Inflammatory macrophage (primary cell): ENCODE measurements around the gene HPSE2.

Experiments used
- DNase-seq, 2 donors: peaks; one replicate each; pipeline ENCODE4 v3.0.0-alpha.2; 2020 to 2022

The HPSE2 gene

DNA sequence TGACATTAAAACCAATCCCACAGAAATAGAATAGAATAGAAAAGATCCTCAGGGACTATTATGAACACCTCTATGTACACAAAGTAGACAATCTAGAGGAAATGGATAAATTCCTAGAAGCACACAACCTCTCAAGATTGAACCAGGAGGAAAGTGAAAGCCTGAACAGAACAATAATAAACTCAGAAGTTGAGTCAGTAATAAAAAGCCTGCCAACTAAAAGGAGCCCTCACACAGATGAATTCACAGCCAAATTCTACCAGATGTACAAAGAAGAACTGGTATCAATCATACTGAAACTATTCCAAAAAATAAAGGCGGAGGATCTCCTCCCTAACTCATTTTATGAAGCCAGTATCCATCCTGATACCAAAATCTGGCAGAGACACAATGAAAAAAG, 568.6 kb downstream of the HPSE2 start:
- DNase-seq = no peak

DNA sequence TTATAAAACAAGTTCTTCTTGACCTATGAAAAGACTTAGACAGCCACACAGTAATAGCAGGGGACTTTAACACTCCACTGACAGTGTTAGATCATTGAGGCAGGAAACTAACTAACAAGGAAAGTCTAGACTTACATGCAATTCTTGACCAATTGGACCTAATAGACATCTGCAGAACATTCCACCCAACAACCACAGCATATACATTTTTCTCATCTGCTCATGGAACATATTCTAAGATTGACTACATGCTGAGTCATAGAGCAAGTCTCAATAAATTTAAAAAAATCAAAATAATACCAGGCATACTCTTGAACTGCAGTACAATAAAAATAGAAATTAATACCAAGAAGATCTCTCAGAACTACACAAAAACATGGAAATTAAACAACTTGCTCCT, 569.4 kb downstream of the HPSE2 start:
- DNase-seq = no peak

DNA sequence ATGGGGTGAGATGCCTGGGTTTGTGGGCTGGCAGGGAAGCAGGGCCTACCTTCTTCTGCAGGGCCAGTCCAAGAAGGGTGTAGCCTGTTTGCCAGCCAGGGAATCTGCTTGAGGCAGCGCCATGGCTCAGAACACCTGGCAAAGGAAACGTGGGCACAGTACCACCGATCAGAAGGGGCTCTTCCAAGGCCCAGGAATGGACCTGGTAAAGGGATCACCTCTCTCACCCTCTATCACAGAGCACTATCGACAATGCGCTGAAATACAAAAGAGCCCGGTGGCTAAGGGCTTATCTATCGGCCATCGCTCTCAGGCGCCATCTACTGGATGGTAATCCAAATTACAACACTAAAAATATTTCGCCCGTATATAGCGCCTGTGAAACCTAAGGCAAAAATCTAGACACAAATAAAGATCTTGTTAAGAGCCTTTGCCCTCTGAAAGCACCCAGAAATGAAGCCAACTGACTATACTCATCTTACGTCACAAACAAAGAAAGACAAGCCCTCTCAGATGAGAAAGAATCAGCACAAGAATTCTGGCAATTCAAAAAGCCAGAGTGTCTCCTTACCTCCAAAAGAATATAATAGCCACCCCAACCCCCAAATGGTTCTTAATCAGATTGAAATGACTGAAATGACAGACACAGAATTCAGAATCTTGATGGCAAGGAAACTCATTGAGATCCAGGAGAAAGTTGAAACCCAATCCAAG, 571.2 kb downstream of the HPSE2 start:
- peak; percentile 56 to 74 for DNase-seq

DNA sequence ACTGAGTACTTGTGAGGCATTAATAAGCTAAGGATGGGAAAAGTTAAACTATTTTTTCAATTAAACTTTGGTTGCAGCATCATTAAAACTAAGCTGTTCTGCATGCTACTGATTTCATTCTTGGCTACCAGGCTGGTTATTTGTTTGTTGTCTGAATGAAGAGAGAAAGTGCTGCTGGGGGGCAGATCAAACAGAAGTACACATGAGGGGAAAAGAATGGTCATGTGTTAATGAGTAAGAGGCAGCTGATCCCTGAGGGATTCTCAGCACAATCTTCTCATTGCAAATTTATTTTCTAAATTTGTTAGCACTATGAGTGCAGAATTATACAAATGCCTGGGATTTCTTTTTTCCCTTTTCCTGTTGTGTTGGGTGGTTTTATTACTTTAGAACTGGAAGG, 575.7 kb downstream of the HPSE2 start:
- DNase-seq = no peak

DNA sequence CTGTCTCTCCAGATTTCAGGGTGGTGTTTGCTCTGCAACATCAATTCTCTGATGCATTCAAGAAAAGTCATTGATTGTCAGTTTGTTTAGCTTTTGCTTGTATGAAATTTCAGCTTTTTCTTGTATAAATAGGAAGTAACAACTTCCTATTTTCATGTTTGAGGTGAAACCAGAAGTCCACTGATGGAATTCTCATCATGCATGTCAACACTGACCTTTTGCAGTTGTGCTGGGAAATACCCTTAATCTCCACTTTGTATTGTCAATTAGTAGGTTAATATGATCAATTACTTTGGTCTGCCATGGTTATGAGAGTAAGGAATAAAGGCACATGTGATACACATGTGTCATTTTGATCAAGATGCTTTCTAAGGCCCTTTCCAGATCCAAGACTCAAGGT, 580.2 kb downstream of the HPSE2 start:
- DNase-seq = peak; percentile 5 to 34

DNA sequence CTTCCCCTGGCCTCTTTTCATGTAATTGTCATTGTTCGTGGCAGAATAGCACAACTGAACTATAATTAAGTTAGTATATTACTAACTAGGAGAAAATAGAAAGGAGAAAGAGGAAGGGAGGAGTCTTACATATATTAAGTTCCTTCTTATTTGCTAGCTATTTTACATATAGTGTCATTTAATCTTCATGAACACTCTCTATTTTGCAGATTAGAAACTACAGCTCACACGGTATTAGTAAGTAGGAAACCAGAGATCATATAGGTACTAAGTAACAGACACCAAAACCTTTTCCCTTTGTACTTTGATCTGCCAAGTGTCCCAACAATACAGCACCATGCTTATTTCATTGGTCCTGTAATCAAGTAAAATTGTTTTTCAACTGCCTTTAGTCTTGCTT, 586.5 kb downstream of the HPSE2 start:
- DNase-seq = no peak

DNA sequence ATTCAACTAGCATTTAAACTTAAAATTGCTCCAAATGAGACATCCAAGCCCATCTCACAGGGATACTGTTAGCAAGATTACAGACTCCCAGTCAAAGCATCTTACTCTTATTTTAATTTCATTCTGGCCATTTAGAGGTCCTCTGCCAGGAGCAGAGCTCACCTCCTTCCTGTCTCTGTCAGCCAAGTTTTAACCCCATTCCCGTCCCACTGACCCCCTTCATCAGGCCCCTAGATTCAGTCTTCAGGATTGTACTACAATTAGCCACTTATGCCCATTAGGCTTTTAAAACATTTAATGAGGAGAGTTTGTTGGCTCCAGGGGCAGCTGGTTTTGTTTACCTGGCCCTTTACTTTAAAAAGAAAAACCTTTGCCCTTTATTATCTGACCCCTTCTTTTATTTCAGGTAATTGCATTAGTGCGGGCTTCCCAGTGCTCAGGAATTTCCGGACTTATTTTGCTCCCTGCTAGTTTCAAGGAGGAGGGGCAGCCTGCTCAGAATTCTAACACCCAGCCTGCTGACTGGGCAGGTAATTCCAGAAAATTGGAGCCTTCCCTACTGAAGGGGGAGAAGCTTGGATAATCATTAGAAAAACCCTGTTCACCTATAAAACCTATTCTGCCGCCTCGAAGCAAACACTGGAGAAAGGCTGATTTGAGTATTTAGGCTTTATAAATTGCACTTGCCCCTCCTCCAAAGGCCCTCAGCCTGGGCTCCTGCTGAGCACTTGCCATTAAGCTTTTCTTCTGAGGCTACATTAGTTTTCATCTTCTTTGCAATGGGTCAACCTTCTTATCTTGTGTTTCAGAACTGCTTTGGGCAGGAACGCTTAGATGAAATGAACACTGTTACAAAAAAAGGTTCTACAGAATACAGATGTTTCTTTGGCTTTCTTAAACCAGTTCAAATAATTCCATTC, 588.4 kb downstream of the HPSE2 start:
- DNase-seq = no peak

DNA sequence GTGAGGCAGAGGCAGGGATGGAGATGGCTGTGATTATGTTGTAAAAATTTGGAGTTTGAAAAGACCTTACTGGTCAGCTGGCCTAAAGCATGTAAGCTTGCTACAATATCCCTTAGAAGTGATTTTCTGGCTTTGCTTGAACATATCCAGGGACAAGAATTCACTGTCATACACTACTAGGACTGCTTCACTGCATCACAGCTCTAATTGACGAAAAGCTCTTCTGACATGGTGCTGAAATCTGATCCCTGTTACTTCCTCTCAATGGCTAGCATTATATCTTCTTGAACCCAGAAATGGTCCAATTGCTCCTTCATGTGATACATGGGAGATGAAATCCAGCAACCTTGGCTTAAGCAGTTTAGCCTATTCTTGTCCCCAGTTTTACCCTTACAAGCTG, 591.2 kb downstream of the HPSE2 start:
- no peak for DNase-seq

DNA sequence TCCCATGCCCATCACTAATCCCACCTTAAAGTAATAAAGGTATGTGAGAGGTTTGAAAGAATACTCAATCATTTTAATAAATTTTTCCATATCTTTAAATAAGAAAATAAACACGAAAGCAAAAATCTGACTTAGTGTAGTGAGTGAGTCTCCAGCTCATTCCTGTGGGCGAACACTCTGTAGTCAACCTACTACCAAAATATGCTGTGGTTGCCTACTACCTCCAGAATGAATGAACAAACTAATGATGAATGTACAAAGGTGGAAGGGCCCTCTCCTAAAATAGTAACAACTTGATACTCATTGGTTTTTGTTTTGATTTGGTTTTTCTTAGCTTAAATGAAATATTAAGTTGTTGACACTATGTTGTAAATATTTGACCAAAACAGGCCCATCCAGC, 593.4 kb downstream of the HPSE2 start:
- DNase-seq = no peak

DNA sequence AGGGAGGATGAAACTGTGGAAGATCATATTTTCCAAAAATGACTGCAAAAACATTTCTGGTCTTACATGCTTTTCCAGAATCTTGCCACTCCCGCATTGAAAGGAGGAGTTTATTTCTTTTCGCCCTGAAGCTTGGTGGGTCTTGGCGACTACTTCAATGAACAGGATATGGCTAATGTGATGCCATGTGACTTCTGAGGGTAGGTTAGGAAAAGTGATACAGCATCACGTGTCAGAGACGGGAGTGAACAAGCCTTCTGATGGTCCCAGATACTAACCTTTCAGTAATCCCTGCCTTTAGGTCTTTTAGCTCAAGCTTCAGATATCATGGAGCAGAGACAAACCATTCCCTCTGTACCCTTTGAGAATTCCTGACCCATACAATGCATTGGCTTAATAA, 596.7 kb downstream of the HPSE2 start:
- DNase-seq = no peak

DNA sequence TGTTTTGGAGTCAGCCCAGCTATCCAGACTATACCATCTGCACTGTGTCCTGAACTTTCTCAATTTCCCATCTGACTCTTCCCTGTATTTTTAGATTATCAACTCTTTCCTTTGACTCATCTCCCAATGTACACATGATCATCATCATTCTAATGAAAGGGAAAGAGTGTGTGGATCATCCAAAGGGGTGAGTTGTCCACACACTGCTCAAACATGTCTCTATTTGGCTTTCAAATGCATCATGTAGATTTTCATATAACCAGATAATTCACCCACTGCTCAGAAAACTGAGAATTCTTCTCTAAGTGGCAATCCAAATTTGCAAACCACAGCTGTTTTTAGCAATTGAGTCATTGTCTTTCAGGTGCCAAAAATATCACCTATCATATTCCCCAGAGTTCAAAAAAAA, 598.7 kb downstream of the HPSE2 start:
- DNase-seq = no peak

DNA sequence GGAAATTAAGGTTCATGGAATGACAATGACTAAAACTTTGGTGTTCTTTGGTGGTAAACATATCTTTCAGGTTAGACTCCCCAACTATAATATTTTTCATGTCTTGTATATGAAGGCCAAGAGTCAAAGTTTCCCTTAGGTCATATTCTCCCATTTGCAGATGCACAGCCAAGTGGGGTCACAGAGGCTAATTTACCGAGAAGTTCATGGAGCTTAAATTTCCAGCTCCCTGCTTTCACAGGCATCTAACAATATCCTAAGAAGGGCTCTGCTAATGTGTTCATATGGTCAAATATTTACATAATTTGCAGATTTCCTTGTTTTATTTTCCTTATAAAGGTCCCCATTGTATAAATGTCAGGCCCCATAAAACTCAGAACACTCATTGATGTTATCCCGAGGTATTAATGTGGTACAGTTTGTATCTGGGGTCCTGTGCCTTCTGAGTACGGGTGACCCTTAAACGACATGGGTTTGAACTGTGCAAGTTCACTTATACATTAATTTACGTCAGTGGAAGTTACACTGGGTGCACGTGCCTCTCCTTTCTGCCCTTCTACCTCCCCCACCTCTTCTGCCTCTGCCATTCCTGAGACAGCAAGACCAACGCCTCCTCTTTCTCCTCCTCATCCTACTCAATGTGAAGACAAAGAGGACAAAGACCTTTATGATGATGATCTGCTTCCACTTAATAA, 603.0 kb downstream of the HPSE2 start:
- DNase-seq = no peak

DNA sequence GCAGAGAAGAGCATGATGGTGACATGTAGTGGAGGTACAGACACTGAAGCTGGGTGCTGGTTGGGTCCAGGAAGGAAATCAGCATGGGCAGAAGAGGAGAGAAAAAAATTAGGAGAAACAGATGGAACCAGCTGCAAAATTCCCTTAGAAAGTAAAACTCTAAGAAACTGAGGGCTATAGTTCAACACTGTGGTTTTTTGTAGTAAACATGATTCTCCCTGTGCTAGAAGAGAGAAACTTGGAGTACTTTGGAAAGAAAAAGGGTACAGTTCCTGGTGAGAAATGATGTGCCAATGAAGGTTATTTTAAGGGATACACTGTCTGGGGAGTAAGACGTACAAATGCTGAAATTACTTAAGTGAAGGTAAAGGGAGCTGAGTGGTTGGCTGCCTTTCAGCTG, 607.4 kb downstream of the HPSE2 start:
- DNase-seq = no peak

DNA sequence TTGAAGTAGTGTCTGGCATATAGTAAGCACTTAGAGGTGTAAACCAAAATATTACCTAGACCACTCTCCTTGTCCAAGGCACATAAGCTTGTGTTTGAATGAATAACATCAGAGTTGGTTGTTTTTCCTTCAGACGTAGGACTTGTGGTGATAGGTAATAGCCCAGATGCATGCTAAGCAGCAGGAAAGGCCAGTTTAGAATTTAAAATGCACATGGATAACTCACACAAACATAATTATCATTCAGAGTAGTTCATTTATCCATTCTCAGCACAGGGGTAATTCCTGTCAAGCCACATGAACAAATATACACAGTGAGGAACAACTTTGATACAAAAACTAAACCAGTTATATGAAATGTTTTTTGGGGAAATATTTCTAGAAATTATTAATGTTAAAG, 607.9 kb downstream of the HPSE2 start:
- no peak for DNase-seq

DNA sequence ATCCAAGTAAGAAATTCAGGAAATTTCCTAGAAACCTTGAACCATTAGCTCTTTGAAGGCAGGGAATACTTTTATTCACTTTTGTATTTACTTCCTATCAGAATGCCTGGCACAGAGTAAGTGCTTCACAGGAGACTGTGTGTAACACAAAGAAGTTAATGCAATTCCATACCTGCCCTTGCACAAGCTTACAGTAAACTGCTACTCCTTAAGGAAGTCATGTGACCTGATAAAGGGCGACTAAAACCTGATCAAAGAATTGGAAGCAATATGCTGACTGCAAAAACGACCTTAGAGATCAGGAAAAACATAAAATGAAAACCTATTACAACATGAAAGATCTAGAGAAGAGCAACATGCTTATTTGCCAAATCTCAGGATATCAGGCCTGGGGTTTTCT, 610.7 kb downstream of the HPSE2 start:
- no peak for DNase-seq

DNA sequence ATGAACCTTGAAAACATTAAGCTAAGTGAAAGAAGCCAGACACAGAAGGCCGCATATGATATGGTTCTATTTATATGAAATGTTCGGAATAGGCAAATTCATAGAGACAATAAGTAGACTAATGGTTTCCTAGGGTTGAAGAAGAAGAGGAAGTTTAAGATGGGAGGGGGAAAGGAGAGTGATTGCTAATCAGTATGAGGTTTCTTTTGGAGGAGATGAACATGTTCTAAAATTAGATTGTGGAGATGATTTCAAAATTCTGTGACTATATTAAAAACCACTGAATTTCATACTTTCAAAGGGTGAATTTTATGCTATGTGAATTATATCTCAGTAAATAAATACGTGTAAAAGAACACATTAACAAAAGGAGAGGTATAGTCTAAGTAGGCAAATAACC, 612.5 kb downstream of the HPSE2 start:
- peak; percentile 14 to 60 for DNase-seq

DNA sequence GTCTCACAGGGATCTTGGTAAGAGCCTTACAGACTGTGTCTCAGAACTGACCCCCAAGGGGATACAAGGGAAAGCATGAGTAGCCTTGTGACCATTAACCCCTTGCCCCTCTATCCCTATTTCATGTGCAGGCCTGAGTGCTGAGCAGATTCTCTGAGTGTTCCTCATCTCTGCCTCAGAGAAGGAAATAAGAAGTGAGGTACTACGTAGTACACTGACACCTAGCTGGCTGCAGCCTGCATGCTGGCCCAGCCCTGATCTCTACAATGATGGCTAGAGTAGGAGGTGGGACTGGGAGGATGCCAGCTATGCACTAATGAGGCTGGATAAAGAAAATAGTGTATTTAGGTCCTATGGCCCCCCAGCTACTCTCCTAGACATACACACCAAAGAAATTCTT, 614.0 kb downstream of the HPSE2 start:
- no peak for DNase-seq

DNA sequence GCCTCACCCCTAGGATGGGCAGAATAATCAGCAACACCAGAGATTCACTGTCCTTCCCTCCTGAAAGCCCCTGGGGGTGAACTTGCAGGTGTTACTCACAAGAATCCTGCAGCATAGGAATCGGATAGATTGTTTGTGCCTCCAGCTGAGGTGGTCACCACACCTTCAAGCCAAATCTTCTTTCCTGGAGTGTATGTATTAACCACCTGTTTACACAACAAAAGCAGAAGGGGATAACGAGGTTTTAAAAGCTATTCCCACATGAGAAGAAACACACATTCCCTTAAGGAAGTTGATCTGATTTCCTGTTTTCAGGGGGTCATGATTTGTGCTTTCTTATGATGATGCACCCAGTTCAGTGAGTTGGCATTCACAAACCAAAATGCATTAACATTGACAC, 615.1 kb downstream of the HPSE2 start:
- DNase-seq = no peak

DNA sequence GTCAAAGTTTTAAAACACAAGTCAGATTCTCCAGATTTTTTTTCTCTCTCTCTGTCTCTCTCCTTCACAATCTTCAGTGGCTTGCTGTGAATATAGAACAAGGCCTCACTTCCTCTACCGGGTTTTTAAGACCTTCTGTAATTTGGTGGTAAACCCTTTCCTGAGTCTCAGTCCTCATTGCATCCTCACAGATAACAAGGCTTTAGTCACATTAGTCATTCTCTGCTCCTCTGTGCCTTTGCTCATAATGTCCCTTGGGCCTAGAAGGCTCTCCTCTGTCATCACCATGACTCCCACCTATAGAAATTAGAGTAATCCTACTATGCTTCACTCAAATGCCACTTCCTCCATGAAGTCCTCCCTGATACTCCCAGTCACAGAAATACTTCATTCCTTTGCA, 616.2 kb downstream of the HPSE2 start:
- peak; percentile 47 to 67 for DNase-seq

DNA sequence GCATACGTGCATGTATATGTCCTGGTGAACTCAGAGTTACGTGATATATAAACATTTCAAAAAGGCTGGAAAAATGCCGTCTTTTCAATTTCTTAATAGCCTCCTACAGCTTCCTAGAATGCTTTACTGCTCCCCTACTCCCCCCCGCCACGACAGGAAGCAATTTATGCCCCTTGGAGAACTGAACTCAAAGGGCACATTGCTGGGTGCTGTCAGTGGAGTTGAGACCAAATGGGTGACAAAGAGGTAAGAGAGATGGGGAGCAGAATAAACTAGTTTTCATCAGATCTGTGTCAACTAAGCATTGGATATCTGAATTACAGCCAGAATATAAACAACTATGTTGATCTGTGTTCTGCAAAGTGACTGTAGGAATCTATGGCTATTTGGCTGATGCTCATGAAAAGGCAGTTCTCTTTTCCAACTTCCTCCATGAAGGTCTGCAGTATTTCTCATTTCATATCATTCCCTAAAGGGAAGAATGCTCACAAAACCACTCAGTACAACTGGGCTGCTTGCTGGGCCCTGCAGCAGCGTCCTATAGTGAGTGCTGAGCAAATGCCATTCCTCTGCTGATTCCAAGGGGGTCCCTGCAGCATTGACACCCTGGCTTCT, 617.6 kb downstream of the HPSE2 start:
- DNase-seq = peak; percentile 41 to 57

DNA sequence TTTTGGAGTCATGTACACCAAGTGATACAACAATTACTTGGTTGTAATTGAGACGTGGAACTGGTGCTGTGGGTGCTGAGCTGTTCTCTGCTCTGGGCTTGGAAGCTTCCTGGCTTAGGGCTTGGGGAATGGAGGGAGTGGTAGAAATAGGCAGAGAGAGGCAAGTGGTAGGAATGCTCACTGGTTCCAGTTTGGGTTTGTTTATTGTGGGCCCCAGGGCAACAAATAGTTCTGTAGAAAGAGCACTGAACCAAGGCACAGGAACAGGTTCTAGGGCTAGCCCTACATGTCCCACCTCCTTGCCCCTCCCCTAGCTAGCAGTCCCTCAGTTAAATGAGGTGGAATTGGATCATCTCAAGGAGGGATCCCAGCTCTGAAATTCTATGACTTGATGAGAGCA, 622.2 kb downstream of the HPSE2 start:
- DNase-seq = no peak

DNA sequence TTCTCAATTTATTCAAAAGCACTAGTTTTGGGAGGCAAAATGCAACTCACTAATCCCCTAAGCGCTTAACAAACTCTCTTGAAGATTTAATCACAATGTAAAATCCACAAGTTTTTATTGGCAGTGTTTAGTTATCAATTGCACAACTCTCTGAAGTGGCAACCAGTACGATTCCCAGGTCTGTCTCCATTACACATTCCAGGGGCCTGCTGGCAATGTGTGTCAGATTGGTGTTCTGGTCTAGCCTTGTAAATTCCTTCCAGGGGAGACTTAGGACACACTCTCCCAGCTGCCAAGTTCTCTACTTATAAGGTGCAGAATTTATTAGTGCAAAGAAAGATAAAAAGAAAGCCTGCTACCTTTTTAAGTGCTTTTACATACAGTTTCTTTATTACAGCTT, 624.2 kb downstream of the HPSE2 start:
- no peak for DNase-seq

DNA sequence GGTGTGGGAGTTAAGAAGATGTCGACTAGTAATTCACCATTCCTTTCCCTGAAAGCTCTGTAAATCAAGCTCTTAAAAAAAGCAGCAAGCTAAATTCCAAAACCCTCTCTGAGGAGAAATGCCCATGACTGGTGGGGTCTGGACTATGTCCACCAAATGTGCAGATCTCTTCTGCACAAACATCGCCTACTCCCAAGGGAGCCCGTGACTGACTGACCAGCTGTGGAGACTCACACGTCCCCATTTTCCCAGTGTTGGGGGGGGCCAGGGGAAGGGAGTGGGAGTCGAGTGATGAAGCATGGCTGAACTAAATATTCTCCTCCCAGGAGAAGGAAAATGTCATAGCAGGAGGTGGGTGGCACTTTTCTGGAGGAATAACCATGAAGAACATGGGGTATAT, 624.8 kb downstream of the HPSE2 start:
- no peak for DNase-seq
